HFFc6 (cell line): ENCODE results near the gene LZTFL1. TPM values are rescaled to one million over a fixed set of nuclear protein-coding genes. Genes with fewer than 3 reads are reported as not detected.

Experiments
- DNase-seq: peaks from one replicate; pipeline ENCODE4 v3.0.0-alpha.2; 2018
- H3K27ac Mint-ChIP-seq: 2 replicates; pipeline ENCODE4 v1.8.0; 2020; ENCODE audit warnings: mild to moderate bottlenecking, mixed read lengths
- H3K27me3 Mint-ChIP-seq: 2 replicates; pipeline ENCODE4 v1.8.0; 2021; ENCODE audit warnings: mild to moderate bottlenecking, moderate library complexity, mixed read lengths; ENCODE audit not compliant: insufficient read depth
- H3K36me3 Mint-ChIP-seq: 2 replicates; pipeline ENCODE4 v1.8.0; 2021; ENCODE audit warnings: low read depth, mixed read lengths
- H3K4me1 Mint-ChIP-seq: 2 replicates; pipeline ENCODE4 v1.8.0; 2020; ENCODE audit warnings: low read depth, mixed read lengths
- H3K4me3 Mint-ChIP-seq: 2 replicates; pipeline ENCODE4 v1.8.0; 2020; ENCODE audit warnings: mild to moderate bottlenecking, moderate library complexity, mixed read lengths
- H3K9me3 Mint-ChIP-seq: 2 replicates; pipeline ENCODE4 v1.8.0; 2020; ENCODE audit warnings: mild to moderate bottlenecking, mixed read lengths
- total RNA-seq, 6 experiments: library from RNA; stranded (reverse); fragmentation: NEBNext Ultra II Directional; extraction: Animal tissue kit (Norgen Biotek cat#: 25700); gene quantifications; 2 replicates in 1 of 6; 3 replicates in 5 of 6; pipeline ENCODE4 v1.2.3, GENCODE V29; 2021
- TF ChIP-seq, protein P1 (sequence below): fragments of 200-600 bp; sonication (generic); IDR thresholded peaks from 2 replicates; pipeline ENCODE4 v1.5.0; 2021; ENCODE audit warnings: antibody characterized with exemption, mild to moderate bottlenecking

The LZTFL1 gene
- total RNA-seq, 6 experiments from 2014 or later: 13.0 to 20.0 (median 15.8) TPM

DNA sequence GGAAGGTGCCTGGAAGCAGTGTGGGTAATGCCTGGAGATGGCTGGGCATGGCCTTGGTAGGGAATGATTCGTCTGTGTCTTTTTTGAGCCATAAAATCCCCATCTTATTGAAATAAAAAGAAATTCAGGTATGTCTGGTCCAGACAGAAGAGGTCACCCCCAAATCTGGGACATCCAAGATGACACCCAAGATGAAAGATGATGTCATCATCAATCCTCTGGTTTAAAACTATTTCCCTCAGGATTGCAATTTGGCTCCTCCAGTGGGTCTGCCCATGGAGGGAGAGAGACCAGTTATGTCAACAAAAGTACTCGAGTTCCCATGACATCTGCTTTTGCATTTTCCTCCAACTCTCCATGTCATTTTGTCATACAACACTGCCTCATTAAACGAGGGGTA is 27.7 kb upstream of the LZTFL1 start:
- Mint-ChIP-seq H3K4me1 (no peaks in the 10 kb centered on the region), H3K27ac (no peak overlapping the region), H3K36me3 (no peaks in the 10 kb centered on the region), H3K9me3 (no peaks in the 10 kb centered on the region), H3K4me3 (no peak overlapping the region), H3K27me3 (peaks cover 36% of the 10 kb centered on the region)
- TF ChIP-seq, protein P1, sequence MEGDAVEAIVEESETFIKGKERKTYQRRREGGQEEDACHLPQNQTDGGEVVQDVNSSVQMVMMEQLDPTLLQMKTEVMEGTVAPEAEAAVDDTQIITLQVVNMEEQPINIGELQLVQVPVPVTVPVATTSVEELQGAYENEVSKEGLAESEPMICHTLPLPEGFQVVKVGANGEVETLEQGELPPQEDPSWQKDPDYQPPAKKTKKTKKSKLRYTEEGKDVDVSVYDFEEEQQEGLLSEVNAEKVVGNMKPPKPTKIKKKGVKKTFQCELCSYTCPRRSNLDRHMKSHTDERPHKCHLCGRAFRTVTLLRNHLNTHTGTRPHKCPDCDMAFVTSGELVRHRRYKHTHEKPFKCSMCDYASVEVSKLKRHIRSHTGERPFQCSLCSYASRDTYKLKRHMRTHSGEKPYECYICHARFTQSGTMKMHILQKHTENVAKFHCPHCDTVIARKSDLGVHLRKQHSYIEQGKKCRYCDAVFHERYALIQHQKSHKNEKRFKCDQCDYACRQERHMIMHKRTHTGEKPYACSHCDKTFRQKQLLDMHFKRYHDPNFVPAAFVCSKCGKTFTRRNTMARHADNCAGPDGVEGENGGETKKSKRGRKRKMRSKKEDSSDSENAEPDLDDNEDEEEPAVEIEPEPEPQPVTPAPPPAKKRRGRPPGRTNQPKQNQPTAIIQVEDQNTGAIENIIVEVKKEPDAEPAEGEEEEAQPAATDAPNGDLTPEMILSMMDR: no peak
- DNase-seq: no peak

DNA sequence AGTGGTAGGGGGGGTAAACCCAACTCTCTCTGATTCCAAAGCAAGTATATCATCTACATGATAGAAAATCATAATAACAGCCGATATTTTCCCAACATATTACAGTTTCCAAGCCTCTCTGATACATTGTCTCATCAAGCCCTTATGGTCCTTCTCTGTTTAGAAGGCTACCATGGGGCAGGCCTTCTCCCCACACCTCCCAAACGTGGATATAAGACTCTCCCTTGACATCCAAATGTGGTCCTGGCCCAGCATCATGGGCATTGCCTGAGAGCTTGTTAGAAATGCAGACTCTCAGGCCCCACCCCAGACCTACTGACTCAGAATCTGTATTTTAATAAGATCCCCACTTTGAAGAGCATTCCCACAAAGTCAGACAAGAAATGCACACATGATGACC is 26.7 kb upstream of the LZTFL1 start:
- DNase-seq: no peak
- TF ChIP-seq, protein P1: no peak
- peaks cover 38% of the 10 kb centered on the region for H3K27me3 Mint-ChIP-seq

DNA sequence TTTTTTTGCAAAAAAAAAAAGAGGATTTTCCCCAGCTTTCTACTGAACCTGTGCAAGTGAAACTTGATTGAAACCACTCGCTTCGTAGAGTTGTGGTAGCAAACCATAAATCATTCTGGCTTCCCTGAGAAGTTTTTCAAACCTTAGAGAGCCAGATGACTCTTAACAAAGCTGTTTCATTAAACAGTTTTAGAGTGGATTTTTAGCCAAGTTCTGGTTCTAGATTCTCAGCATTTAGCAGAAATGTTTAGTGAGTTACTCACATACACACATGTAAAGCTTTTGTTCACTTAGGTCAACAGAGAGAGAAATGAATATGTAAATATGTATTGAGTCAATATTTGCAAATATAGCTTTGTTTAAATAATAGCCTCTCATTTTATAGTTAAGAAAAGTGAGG is 26.3 kb upstream of the LZTFL1 start:
- H3K4me3 Mint-ChIP-seq: no peak overlapping the region
- no peak overlapping the region for H3K27ac Mint-ChIP-seq
- TF ChIP-seq, protein P1: no peak
- peaks cover 8% of the 10 kb centered on the region for H3K9me3 Mint-ChIP-seq
- no peak for DNase-seq
- H3K4me1 Mint-ChIP-seq: no peaks in the 10 kb centered on the region
- H3K36me3 Mint-ChIP-seq: peaks cover 8% of the 10 kb centered on the region
- peaks cover 40% of the 10 kb centered on the region for H3K27me3 Mint-ChIP-seq

More for the DNA sequence above, 26.7 kb upstream of the LZTFL1 start:
- peaks cover 4% of the 10 kb centered on the region; the same call in 1 of the 2 replicates for H3K36me3 Mint-ChIP-seq
- H3K27ac Mint-ChIP-seq: no peak overlapping the region
- H3K9me3 Mint-ChIP-seq: peaks cover 3% of the 10 kb centered on the region
- H3K4me1 Mint-ChIP-seq: no peaks in the 10 kb centered on the region
- H3K4me3 Mint-ChIP-seq: no peak overlapping the region

DNA sequence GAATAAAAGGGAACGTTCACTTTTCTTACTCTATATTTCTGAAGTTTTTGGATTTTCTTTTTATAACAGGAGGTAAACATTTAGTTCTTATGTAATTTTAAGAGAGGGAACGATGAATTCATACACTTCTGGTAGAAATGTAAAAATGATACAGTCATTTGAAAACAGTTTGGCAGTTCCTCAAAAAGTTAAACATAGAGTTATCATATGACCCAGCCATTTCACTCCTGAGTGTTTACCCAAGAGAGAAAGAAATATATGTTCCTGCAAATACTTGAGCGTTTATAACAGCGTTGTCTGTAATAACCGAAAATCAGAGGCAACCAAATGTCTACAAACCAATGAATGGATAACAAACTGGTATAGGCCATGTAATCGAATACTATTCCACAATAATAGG is 23.6 kb upstream of the LZTFL1 start:
- TF ChIP-seq, protein P1: no peak
- no peak for DNase-seq
- Mint-ChIP-seq H3K4me3 (no peak overlapping the region), H3K27me3 (peaks cover 40% of the 10 kb centered on the region), H3K27ac (no peak overlapping the region), H3K9me3 (peaks cover 8% of the 10 kb centered on the region), H3K36me3 (peaks cover 9% of the 10 kb centered on the region), H3K4me1 (no peaks in the 10 kb centered on the region)

DNA sequence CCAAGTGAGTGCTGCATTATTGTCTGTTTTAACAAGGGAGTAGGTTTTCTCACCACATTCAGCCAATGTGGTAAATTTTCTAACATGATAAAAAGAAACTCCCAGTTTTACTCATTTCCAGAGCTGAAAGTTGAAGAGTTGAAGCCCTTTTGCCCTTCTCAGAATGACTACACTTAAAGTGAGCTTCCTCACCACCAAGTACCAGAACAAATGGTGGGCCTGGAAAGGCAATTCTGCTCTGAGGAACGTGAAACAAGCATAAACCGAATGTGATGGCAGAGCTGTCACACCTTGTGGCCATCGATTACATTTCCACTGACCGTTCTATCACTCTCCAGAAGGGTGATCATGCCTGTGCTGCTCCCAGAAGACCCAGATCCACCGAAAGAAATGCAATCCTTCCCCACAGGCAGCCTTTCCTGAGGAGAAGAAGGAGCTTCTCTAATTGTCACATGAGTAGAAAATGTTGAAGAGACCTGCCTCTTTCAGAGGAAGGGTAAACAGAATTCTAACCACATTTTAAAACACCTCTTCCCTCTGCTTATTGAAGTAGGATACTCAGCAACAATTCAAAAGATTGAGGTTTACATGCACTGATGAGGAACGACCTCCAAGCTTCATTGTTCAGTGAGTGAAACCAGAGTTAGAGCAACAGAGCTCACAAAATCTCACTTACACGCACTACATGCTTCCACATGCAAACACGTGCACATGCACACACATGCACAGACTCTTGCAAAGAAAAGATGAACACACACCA is 23.0 kb upstream of the LZTFL1 start:
- Mint-ChIP-seq H3K4me3 (no peak overlapping the region), H3K27me3 (peaks cover 36% of the 10 kb centered on the region), H3K27ac (no peak overlapping the region), H3K9me3 (peaks cover 8% of the 10 kb centered on the region), H3K36me3 (peaks cover 9% of the 10 kb centered on the region), H3K4me1 (no peaks in the 10 kb centered on the region)
- TF ChIP-seq, protein P1: no peak
- no peak for DNase-seq
